ENCODE data around the gene SCAI.
"Not testable (repeated sequence)": the region's sequence is repeated elsewhere in the genome, so short reads cannot be mapped to it uniquely, and the experiment has no call there.

The SCAI gene

GRCh38 chr9:124940894-124941678 is 202.2 kb downstream of the SCAI start, which contains the start of gene GOLGA1:
TSS of gene GOLGA1 (minus strand) at chr9:124941083. CDS start at chr9:124938711, 2,372 bp downstream.
- Histone ChIP-seq H3K27ac (peak within 1 kb of the TSS; percentile 93), H3K4me1 (peaks cover 22% of the 10 kb centered on the region), H4K20me1 (no peaks in the 10 kb centered on the region), H3K9ac (peak within 1 kb of the TSS; percentile 92), H3K4me3 (peak within 1 kb of the TSS; percentile 84), H3K36me3 (peaks cover 14% of the 10 kb centered on the region), H3K9me3 (no peaks in the 10 kb centered on the region), H3K4me2 (peak within 1 kb of the TSS; percentile 85), H3K27me3 (no peaks in the 10 kb centered on the region)
- no peak for TF ChIP-seq Cebpa-rat (IDR thresholded peaks at IDR 0.05)

GRCh38 chr9:124940521-124940893 is 202.8 kb downstream of the SCAI start:
- Histone ChIP-seq H3K4me1 (peaks cover 22% of the 10 kb centered on the region), H3K27me3 (no peaks in the 10 kb centered on the region), H3K9me3 (no peaks in the 10 kb centered on the region), H3K4me2 (peak overlapping the region; percentile 85), H3K9ac (peak overlapping the region; percentile 92), H3K27ac (peak overlapping the region; percentile 93), H4K20me1 (no peaks in the 10 kb centered on the region), H3K36me3 (peaks cover 20% of the 10 kb centered on the region), H3K4me3 (peak overlapping the region; percentile 84)
- no peak for TF ChIP-seq Cebpa-rat (IDR thresholded peaks at IDR 0.05)

DNA sequence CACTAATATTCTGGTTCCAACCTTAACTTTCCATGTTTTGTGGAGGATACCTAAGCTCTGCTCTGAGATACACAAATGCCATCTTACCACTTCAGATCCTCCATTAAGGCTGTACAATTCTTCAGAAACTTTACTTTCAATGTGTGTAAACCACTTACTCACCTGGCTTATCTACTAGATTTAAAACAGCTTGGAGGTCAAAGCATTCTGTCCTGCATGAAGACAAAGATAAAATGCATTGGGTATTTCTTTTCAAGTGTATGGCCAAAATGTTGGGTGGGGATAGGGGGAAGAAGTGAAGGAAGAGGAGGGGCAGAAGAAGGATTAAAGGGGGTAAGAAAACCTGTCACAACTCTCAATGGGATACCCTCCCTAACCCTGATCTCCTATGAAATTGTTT is 203.4 kb downstream of the SCAI start:
- H3K9me3 ChIP-seq = no peaks in the 10 kb centered on the region
- H4K20me1 ChIP-seq = no peaks in the 10 kb centered on the region
- H3K9ac ChIP-seq = peak overlapping the region; percentile 92
- peaks cover 23% of the 10 kb centered on the region for H3K36me3 ChIP-seq
- peak overlapping the region; percentile 84 for H3K4me3 ChIP-seq
- peak overlapping the region; percentile 85 for H3K4me2 ChIP-seq
- peak overlapping the region; percentile 93 for H3K27ac ChIP-seq
- H3K27me3 ChIP-seq = no peaks in the 10 kb centered on the region
- peaks cover 23% of the 10 kb centered on the region for H3K4me1 ChIP-seq
- no peak for TF ChIP-seq Cebpa-rat (IDR thresholded peaks at IDR 0.05)

DNA sequence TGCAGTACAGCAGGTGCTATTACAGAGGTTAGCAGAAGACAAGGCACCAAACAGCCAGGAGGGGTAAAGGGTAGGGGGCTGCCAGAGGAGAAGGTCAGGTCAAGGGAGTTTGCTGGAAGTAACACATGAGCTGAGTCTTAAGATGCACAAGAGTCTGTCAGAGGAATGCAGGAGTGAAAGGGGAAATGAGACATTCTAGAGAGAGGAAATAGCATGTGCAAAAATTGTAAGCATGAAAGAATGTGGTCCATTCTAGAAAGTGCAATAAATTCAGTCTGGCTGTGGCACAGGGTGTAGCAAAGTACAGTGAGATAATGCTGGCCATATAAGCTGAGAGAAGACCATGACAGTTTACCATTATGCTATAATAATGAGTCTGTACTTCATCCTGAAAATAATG is 209.0 kb downstream of the SCAI start:
- H3K9ac ChIP-seq = no peak overlapping the region
- no peak overlapping the region for H3K27ac ChIP-seq
- no peaks in the 10 kb centered on the region for H4K20me1 ChIP-seq
- peaks cover 55% of the 10 kb centered on the region for H3K36me3 ChIP-seq
- TF ChIP-seq Cebpa-rat (IDR thresholded peaks at IDR 0.05) = no peak
- H3K4me3 ChIP-seq = no peak overlapping the region
- no peaks in the 10 kb centered on the region for H3K27me3 ChIP-seq
- H3K4me2 ChIP-seq = peak overlapping the region; percentile 7
- peaks cover 18% of the 10 kb centered on the region for H3K4me1 ChIP-seq
- no peaks in the 10 kb centered on the region for H3K9me3 ChIP-seq

DNA sequence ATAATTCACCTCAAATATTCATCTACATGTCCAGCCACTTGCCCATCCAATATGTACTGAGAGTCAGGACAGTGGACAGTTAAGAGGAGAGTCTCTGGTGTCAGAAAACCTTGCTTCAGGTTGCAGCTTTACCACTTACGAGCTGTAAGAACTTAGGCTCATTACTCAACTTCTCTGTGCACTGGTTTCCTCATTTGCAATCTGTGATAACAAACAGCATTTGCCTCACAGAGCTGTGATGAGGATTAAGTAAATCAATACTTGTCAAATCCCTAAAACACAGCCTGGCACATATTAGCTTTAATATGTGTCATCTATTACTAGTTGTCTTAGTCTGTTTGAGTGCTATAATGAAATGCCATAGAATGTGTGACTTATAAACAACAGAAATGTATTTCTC is 211.0 kb downstream of the SCAI start:
- no peaks in the 10 kb centered on the region for H4K20me1 ChIP-seq

DNA sequence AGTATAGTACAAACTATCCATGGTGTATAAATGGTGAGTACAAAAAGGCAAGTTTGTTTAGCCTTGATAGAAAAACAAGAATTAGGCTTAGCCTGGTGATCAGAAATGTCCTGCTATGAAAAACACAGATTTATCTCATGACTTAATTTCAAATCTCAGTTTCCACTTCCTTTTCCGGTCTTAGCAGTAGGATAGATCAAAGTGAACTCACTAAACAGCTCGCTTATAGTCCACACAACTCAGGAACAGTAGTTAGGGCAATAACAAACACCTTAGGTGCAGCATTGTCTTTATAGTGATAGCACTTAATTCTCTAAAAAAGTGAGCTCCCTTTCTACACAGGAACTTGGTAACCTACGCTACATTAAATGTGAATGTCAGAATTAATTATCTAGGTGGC is 213.9 kb downstream of the SCAI start:
- no peaks in the 10 kb centered on the region for H3K9me3 ChIP-seq
- H3K4me1 ChIP-seq = peaks cover 13% of the 10 kb centered on the region
- no peaks in the 10 kb centered on the region for H3K27me3 ChIP-seq
- no peak overlapping the region for H3K9ac ChIP-seq
- H3K4me2 ChIP-seq = no peak overlapping the region
- H3K36me3 ChIP-seq = peaks cover 44% of the 10 kb centered on the region
- no peak for TF ChIP-seq Cebpa-rat (IDR thresholded peaks at IDR 0.05)
- no peaks in the 10 kb centered on the region for H4K20me1 ChIP-seq
- H3K4me3 ChIP-seq = no peak overlapping the region
- no peak overlapping the region for H3K27ac ChIP-seq

More for the DNA sequence above, 211.0 kb downstream of the SCAI start:
- no peak overlapping the region for H3K27ac ChIP-seq
- peaks cover 54% of the 10 kb centered on the region for H3K36me3 ChIP-seq
- H3K9me3 ChIP-seq = no peaks in the 10 kb centered on the region
- no peak overlapping the region for H3K4me3 ChIP-seq
- peaks cover 18% of the 10 kb centered on the region for H3K4me1 ChIP-seq
- H3K4me2 ChIP-seq = no peak overlapping the region
- H3K27me3 ChIP-seq = no peaks in the 10 kb centered on the region
- TF ChIP-seq Cebpa-rat (IDR thresholded peaks at IDR 0.05) = no peak
- no peak overlapping the region for H3K9ac ChIP-seq

GRCh38 chr9:124928116-124928515 is 215.2 kb downstream of the SCAI start:
- Histone ChIP-seq H3K27me3 (no peaks in the 10 kb centered on the region), H3K9me3 (no peaks in the 10 kb centered on the region), H3K4me1 (peaks cover 5% of the 10 kb centered on the region; the same call in 1 of the 2 replicates), H3K4me3 (no peak overlapping the region), H4K20me1 (no peaks in the 10 kb centered on the region), H3K36me3 (peaks cover 44% of the 10 kb centered on the region), H3K9ac (no peak overlapping the region), H3K4me2 (no peak overlapping the region), H3K27ac (no peak overlapping the region)
- TF ChIP-seq Cebpa-rat (IDR thresholded peaks at IDR 0.05) = no peak

DNA sequence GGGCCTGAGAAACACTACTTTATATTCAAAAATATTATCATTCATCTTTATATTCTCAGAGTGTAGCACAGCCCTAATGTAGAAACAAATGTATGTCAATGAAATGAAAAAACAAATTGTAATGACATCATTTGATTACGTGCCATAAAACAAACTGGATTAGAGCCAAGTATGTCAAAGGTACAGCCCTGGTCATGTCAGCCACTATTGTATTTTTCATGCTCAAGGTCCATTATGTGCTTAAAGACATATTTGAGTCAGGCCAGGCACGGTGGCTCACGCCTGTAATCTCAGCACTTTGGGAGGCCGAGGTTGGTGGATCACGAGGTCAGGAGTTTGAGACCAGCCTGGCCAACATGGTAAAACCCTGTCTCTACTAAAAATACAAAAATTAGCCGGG is 222.9 kb downstream of the SCAI start:
- not testable (repeated sequence) for H3K9me3 ChIP-seq, H4K20me1 ChIP-seq, H3K27ac ChIP-seq, H3K4me3 ChIP-seq, H3K4me2 ChIP-seq, H3K4me1 ChIP-seq, H3K27me3 ChIP-seq, H3K9ac ChIP-seq
- H3K36me3 ChIP-seq = peaks cover 56% of the 10 kb centered on the region

- Histone ChIP-seq H3K27me3 (no peaks in the 10 kb centered on the region), H3K36me3 (peaks cover 71% of the 10 kb centered on the region), H3K4me1 (no peaks in the 10 kb centered on the region), H3K9me3 (no peaks in the 10 kb centered on the region), H3K4me3 (no peak overlapping the region), H3K27ac (no peak overlapping the region), H3K4me2 (no peak overlapping the region), H3K9ac (no peak overlapping the region), H4K20me1 (no peaks in the 10 kb centered on the region)
- TF ChIP-seq Cebpa-rat (IDR thresholded peaks at IDR 0.05) = no peak
Observed at GRCh38 chr9:124914753-124915405, 228.4 kb downstream of the SCAI start.

DNA sequence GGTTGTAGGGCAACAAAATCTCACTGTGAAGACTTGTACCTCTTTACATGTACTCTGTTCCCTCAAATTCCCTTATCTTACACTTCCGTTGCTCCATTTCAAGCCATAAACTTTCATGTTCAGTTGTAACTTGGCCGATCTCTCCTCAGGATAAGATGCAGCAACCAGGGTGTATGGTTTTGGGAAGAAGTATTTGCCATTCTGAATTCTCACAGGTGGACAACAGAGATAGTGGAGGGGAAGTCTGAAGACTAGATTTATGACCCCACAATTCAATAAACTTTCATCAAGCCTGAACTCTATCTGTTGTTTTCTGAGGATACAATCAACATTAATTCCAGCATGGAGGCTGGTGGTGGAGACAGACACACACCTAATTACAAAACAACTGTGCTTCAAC is 229.9 kb downstream of the SCAI start:
- no peak overlapping the region for H3K4me2 ChIP-seq
- H4K20me1 ChIP-seq = no peaks in the 10 kb centered on the region
- no peak overlapping the region for H3K9ac ChIP-seq
- no peak overlapping the region for H3K27ac ChIP-seq
- peaks cover 56% of the 10 kb centered on the region for H3K36me3 ChIP-seq
- H3K27me3 ChIP-seq = no peaks in the 10 kb centered on the region
- no peaks in the 10 kb centered on the region for H3K9me3 ChIP-seq
- no peak overlapping the region for H3K4me3 ChIP-seq
- H3K4me1 ChIP-seq = no peaks in the 10 kb centered on the region
- TF ChIP-seq Cebpa-rat (IDR thresholded peaks at IDR 0.05) = no peak

All from BLaER1 (cell line).